Frontal cortex (tissue), 4 donors: ENCODE data around the gene LRSAM1. TPM values are rescaled to one million over a fixed set of nuclear protein-coding genes. Genes with fewer than 3 reads are reported as not detected.

ENCODE experiments used
- DNase-seq, 2 donors: peaks; one replicate each; pipeline ENCODE4 v3.0.0; 2012; ENCODE audit warnings: low spot score in 2 of 2
- FAIRE-seq: peaks from 2 replicates; lab custom pipeline; 2012; peaks lifted over from hg19 to GRCh38; lab: Jason Lieb, UNC
- small RNA-seq: library from RNA; depleted of rRNA; stranded (forward); fragments of <200 nt; gene quantifications from one replicate; pipeline ENCODE3, GENCODE V24; 2014
- total RNA-seq: library from RNA; depleted of rRNA; stranded (reverse); fragments of >200 nt; gene quantifications from one replicate; pipeline ENCODE4 v1.2.3, GENCODE V29; 2014
- donor health status: control.
- donor health status: control.
- donor health status: control.

The LRSAM1 gene
- total RNA-seq, 1 donor from 2014 or later, result 23.6 TPM

- FAIRE-seq (no peak), DNase-seq (no peak)
These were observed 90.6 kb downstream of the LRSAM1 start for GRCh38 chr9:127541865-127542264.

DNA sequence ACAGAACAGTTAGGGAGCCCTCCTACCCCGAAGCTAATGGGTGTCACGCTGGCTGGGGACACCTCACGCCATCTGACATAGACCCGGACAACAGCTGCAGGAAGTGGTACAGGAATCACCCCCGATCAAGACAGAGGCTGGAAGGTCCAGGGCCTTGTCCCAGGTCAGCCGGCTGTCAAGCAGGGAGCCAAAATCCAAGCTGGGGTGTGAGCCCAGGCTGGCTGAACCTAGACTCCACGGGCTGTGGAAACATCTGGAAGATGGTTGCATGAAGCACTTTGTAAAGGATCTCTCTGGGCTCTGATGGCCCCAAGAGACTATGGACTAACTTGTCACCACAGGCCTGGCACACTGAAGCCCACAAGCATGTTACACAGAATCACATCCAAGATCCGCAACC, 91.9 kb downstream of the LRSAM1 start:
- DNase-seq (no peak), FAIRE-seq (no peak)

GRCh38 chr9:127543973-127544533, 92.7 kb downstream of the LRSAM1 start:
- FAIRE-seq, result no peak
- DNase-seq, result no peak

- DNase-seq, result peak; percentile 72 to 77
- no peak for FAIRE-seq
These were observed 94.2 kb downstream of the LRSAM1 start for GRCh38 chr9:127545196-127546124.

GRCh38 chr9:127546125-127546832, 95.0 kb downstream of the LRSAM1 start:
- FAIRE-seq (no peak), DNase-seq (no peak)

DNA sequence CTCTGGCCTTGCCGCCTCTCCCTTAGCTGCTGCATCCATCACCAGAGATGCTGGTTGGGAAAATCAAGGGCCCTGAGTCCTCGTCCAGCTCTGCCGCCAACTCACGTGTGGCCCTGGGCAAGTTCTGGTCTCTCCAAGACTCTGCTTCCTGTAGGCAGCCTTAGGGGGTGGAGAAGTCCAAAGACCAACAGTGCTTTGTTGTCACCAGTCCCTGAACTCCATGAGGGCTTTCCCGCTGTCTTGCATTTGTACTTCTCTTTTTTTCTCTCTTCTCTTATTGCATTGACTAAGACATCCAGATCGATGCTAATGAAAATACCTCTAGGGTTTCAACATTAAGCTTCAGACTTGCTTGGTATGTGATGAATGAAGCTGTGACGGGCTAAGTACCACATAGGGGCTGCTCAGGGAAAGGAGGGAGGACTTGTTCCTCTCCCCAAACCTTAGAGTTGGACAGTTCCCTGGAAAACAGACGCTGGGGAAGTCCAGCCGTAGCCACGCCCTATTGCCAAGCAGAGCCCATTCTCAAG, 97.1 kb downstream of the LRSAM1 start:
- no peak for FAIRE-seq
- DNase-seq, result no peak

- FAIRE-seq (no peak), DNase-seq (no peak)
These were observed 97.9 kb downstream of the LRSAM1 start for GRCh38 chr9:127549218-127549617.

GRCh38 chr9:127549751-127550150, 98.4 kb downstream of the LRSAM1 start:
- no peak for FAIRE-seq
- DNase-seq, result no peak

DNA sequence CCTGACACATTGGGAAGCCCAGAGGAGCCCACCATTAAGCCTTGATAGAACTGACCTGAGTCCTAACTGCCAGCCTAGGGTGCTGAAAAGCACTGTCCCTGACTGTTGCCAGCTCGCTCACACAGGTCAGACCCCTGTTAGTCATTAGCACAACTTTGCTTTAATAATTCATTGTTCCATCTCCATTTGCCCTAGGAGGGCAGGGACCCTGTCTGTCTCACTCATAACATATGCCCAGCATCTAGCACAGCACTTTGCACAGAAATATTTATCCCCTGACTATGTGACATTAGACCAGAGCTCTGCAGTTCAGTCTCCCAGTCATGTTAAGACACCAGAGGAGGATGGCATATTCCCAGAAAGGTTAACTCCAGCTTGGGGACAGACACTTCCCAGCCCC, 99.0 kb downstream of the LRSAM1 start:
- DNase-seq (no peak), FAIRE-seq (no peak)

- no peak for FAIRE-seq
- no peak for DNase-seq
These were observed 99.4 kb downstream of the LRSAM1 start for GRCh38 chr9:127550751-127551150.

Small RNAs within 50 kb of the gene (small RNA-seq; reads per million reads assigned to genes)
- gene RF00019 (not detected), gene SNORA65 (56.4 reads per million, percentile 98 among the genes with 10 or more reads in this experiment)

Other genes starting within 250 kb of the LRSAM1 start
- 59.1 TPM for gene GARNL3, start 186.7 kb upstream of the LRSAM1 start, total RNA-seq
- gene SLC2A8, start 54.3 kb upstream of the LRSAM1 start, total RNA-seq, result 9.0 TPM
- 12.2 TPM for gene ZNF79, start 27.1 kb upstream of the LRSAM1 start, total RNA-seq
- 717 TPM for gene RPL12, start 104 bp upstream of the LRSAM1 start, total RNA-seq
- gene STXBP1, start 160.8 kb downstream of the LRSAM1 start, total RNA-seq, result 63.2 TPM